ENCODE data around the gene MGMT.

GRCh38 chr10:129471447-129472175 lies 4.6 kb downstream of the MGMT start:
- TF ChIP-seq POLR2A (IDR thresholded peaks at IDR 0.05; ENCODE audit: low read depth, low read length) = no peak
- no peak for TF ChIP-seq CTCF (IDR thresholded peaks at IDR 0.05; ENCODE audit: extremely low read depth in 1 of 2, insufficient read depth in 1 of 2, low read depth in 1 of 2, low read length in 2 of 2)
- TF ChIP-seq FOS (IDR thresholded peaks at IDR 0.05; ENCODE audit: borderline replicate concordance, insufficient read depth, low read length) = no peak
- no peak for TF ChIP-seq JUN (IDR thresholded peaks at IDR 0.05; ENCODE audit: borderline replicate concordance, insufficient read depth, insufficient read length, low read depth)
- no peak for TF ChIP-seq EZH2 (IDR thresholded peaks at IDR 0.05; ENCODE audit: borderline replicate concordance, low read depth, low read length, severe bottlenecking)
